Activated naive CD4-positive, alpha-beta T cell treated with anti-CD3 and anti-CD28 coated beads, Interleukin-2, amount 10 ng/mL, durations not matched to agents 7 days and 5 days (primary cell): ENCODE measurements around the gene PRKG1.
"Not testable (repeated sequence)": the region's sequence is repeated elsewhere in the genome, so short reads cannot be mapped to it uniquely, and the experiment has no call there.

ENCODE experiments used
- CTCF ChIA-PET: fragments of 350-600 bp; sonication (Branson Sonifier 250); formaldehyde crosslinking; loops from one replicate; lab custom pipeline; 2021; ENCODE audit warnings: antibody characterized with exemption; lab: Charles Lee
- DNase-seq: peaks from one replicate; pipeline ENCODE4 v3.0.0-alpha.2; 2020
- H3K27ac Mint-ChIP-seq: one replicate; pipeline ENCODE4 v1.8.0; 2021; ENCODE audit warnings: mild to moderate bottlenecking, moderate library complexity, mixed read lengths
- H3K27me3 Mint-ChIP-seq: one replicate; pipeline ENCODE4 v1.8.0; 2021; ENCODE audit warnings: mild to moderate bottlenecking, mixed read lengths
- H3K36me3 Mint-ChIP-seq: one replicate; pipeline ENCODE4 v1.8.0; 2021; ENCODE audit warnings: mixed read lengths
- H3K4me1 Mint-ChIP-seq: one replicate; pipeline ENCODE4 v1.8.0; 2021; ENCODE audit warnings: mixed read lengths
- H3K4me3 Mint-ChIP-seq: one replicate; pipeline ENCODE4 v1.8.0; 2021; ENCODE audit warnings: mild to moderate bottlenecking, moderate library complexity, mixed read lengths
- H3K9me3 Mint-ChIP-seq: one replicate; pipeline ENCODE4 v1.8.0; 2021; ENCODE audit warnings: mixed read lengths

PRKG1 gene

GRCh38 chr10:52032681-52033629 is 958.7 kb downstream of the PRKG1 start:
- CTCF ChIA-PET = no interaction called here
- Mint-ChIP-seq H3K36me3 (no peaks in the 10 kb centered on the region), H3K4me3 (no peak overlapping the region), H3K27ac (no peak overlapping the region), H3K9me3 (peaks cover 3% of the 10 kb centered on the region), H3K4me1 (no peaks in the 10 kb centered on the region), H3K27me3 (no peaks in the 10 kb centered on the region)
- no peak for DNase-seq

- H3K27me3 Mint-ChIP-seq, H3K36me3 Mint-ChIP-seq, CTCF ChIA-PET, H3K27ac Mint-ChIP-seq, H3K4me3 Mint-ChIP-seq, DNase-seq, H3K9me3 Mint-ChIP-seq, H3K4me1 Mint-ChIP-seq: not testable (repeated sequence)
Observed at GRCh38 chr10:52039002-52039793, 964.9 kb downstream of the PRKG1 start.

- CTCF ChIA-PET = no interaction called here
- Mint-ChIP-seq H3K9me3 (no peaks in the 10 kb centered on the region), H3K27me3 (no peaks in the 10 kb centered on the region), H3K4me1 (no peaks in the 10 kb centered on the region), H3K36me3 (no peaks in the 10 kb centered on the region), H3K4me3 (no peak overlapping the region), H3K27ac (no peak overlapping the region)
- no peak for DNase-seq
Observed at GRCh38 chr10:52040486-52040885, 966.2 kb downstream of the PRKG1 start.

- H3K27ac Mint-ChIP-seq = no peak overlapping the region
- H3K27me3 Mint-ChIP-seq = no peaks in the 10 kb centered on the region
- no peaks in the 10 kb centered on the region for H3K4me1 Mint-ChIP-seq
- no peaks in the 10 kb centered on the region for H3K9me3 Mint-ChIP-seq
- CTCF ChIA-PET = no interaction called here
- no peak for DNase-seq
- H3K36me3 Mint-ChIP-seq = no peaks in the 10 kb centered on the region
- H3K4me3 Mint-ChIP-seq = no peak overlapping the region
Observed at GRCh38 chr10:52043811-52044210, 969.5 kb downstream of the PRKG1 start.

GRCh38 chr10:52048051-52048450 is 973.8 kb downstream of the PRKG1 start:
- H3K36me3 Mint-ChIP-seq = no peaks in the 10 kb centered on the region
- no peaks in the 10 kb centered on the region for H3K9me3 Mint-ChIP-seq
- no peak overlapping the region for H3K27ac Mint-ChIP-seq
- no peak for DNase-seq
- H3K4me3 Mint-ChIP-seq = no peak overlapping the region
- CTCF ChIA-PET = no interaction called here
- no peaks in the 10 kb centered on the region for H3K27me3 Mint-ChIP-seq
- no peaks in the 10 kb centered on the region for H3K4me1 Mint-ChIP-seq

- Mint-ChIP-seq H3K36me3 (no peaks in the 10 kb centered on the region), H3K27ac (no peak overlapping the region), H3K4me1 (no peaks in the 10 kb centered on the region), H3K27me3 (no peaks in the 10 kb centered on the region), H3K9me3 (no peaks in the 10 kb centered on the region), H3K4me3 (no peak overlapping the region)
- no peak for DNase-seq
- CTCF ChIA-PET = no interaction called here
Observed at GRCh38 chr10:52050429-52051047, 976.3 kb downstream of the PRKG1 start.

- no peak for DNase-seq
- no peaks in the 10 kb centered on the region for H3K36me3 Mint-ChIP-seq
- CTCF ChIA-PET = no interaction called here
- no peaks in the 10 kb centered on the region for H3K27me3 Mint-ChIP-seq
- H3K27ac Mint-ChIP-seq = no peak overlapping the region
- H3K4me3 Mint-ChIP-seq = no peak overlapping the region
- H3K9me3 Mint-ChIP-seq = no peaks in the 10 kb centered on the region
- H3K4me1 Mint-ChIP-seq = no peaks in the 10 kb centered on the region
Observed at GRCh38 chr10:52053497-52053896, 979.2 kb downstream of the PRKG1 start.

- H3K36me3 Mint-ChIP-seq = no peaks in the 10 kb centered on the region
- H3K4me1 Mint-ChIP-seq = no peaks in the 10 kb centered on the region
- no peak overlapping the region for H3K4me3 Mint-ChIP-seq
- H3K27me3 Mint-ChIP-seq = no peaks in the 10 kb centered on the region
- CTCF ChIA-PET = no interaction called here
- no peak overlapping the region for H3K27ac Mint-ChIP-seq
- no peaks in the 10 kb centered on the region for H3K9me3 Mint-ChIP-seq
- no peak for DNase-seq
Observed at GRCh38 chr10:52056291-52056690, 982.0 kb downstream of the PRKG1 start.

GRCh38 chr10:52059089-52059488 is 984.8 kb downstream of the PRKG1 start:
- no peak overlapping the region for H3K4me3 Mint-ChIP-seq
- no peaks in the 10 kb centered on the region for H3K36me3 Mint-ChIP-seq
- DNase-seq = no peak
- CTCF ChIA-PET = no interaction called here
- no peaks in the 10 kb centered on the region for H3K4me1 Mint-ChIP-seq
- H3K27ac Mint-ChIP-seq = no peak overlapping the region
- no peaks in the 10 kb centered on the region for H3K9me3 Mint-ChIP-seq
- H3K27me3 Mint-ChIP-seq = no peaks in the 10 kb centered on the region

- Mint-ChIP-seq H3K36me3 (no peaks in the 10 kb centered on the region), H3K9me3 (peaks cover under 1% of the 10 kb centered on the region), H3K27me3 (no peaks in the 10 kb centered on the region), H3K4me1 (no peaks in the 10 kb centered on the region), H3K4me3 (no peak overlapping the region), H3K27ac (no peak overlapping the region)
- CTCF ChIA-PET = no interaction called here
- no peak for DNase-seq
Observed at GRCh38 chr10:52063159-52063558, 988.9 kb downstream of the PRKG1 start.

GRCh38 chr10:52064084-52064845 is 990.0 kb downstream of the PRKG1 start:
- no peaks in the 10 kb centered on the region for H3K27me3 Mint-ChIP-seq
- no peak for DNase-seq
- H3K27ac Mint-ChIP-seq = no peak overlapping the region
- CTCF ChIA-PET = interaction anchor here (0.8 kb wide), 1 partner anchor 9 kb away, joined by 3 read pairs; no protein-coding TSS in a partner anchor
- peaks cover 2% of the 10 kb centered on the region for H3K9me3 Mint-ChIP-seq
- H3K36me3 Mint-ChIP-seq = no peaks in the 10 kb centered on the region
- no peaks in the 10 kb centered on the region for H3K4me1 Mint-ChIP-seq
- H3K4me3 Mint-ChIP-seq = no peak overlapping the region

GRCh38 chr10:52066383-52066782 is 992.1 kb downstream of the PRKG1 start:
- peaks cover 2% of the 10 kb centered on the region for H3K9me3 Mint-ChIP-seq
- H3K36me3 Mint-ChIP-seq = no peaks in the 10 kb centered on the region
- no peaks in the 10 kb centered on the region for H3K4me1 Mint-ChIP-seq
- no peak overlapping the region for H3K27ac Mint-ChIP-seq
- no peak for DNase-seq
- CTCF ChIA-PET = no interaction called here
- no peaks in the 10 kb centered on the region for H3K27me3 Mint-ChIP-seq
- no peak overlapping the region for H3K4me3 Mint-ChIP-seq

- H3K4me1 Mint-ChIP-seq = no peaks in the 10 kb centered on the region
- no peak overlapping the region for H3K4me3 Mint-ChIP-seq
- H3K27ac Mint-ChIP-seq = no peak overlapping the region
- no peaks in the 10 kb centered on the region for H3K27me3 Mint-ChIP-seq
- no peak for DNase-seq
- H3K36me3 Mint-ChIP-seq = no peaks in the 10 kb centered on the region
- peaks cover 2% of the 10 kb centered on the region for H3K9me3 Mint-ChIP-seq
- CTCF ChIA-PET = no interaction called here
Observed at GRCh38 chr10:52068485-52068884, 994.2 kb downstream of the PRKG1 start.

- DNase-seq = no peak
- Mint-ChIP-seq H3K9me3 (peaks cover 2% of the 10 kb centered on the region), H3K4me1 (no peaks in the 10 kb centered on the region), H3K27me3 (no peaks in the 10 kb centered on the region), H3K36me3 (no peaks in the 10 kb centered on the region), H3K27ac (no peak overlapping the region), H3K4me3 (no peak overlapping the region)
- CTCF ChIA-PET = no interaction called here
Observed at GRCh38 chr10:52071814-52072213, 997.5 kb downstream of the PRKG1 start.
